Stomach (tissue), 19 donors: ENCODE data around the gene INVS. TPM values are rescaled to one million over a fixed set of nuclear protein-coding genes. Genes with fewer than 3 reads are reported as not detected.

Experiments used
- DNase-seq, 2 donors: peaks; one replicate each; pipeline versions ENCODE4 v3.0.0 to v3.0.0-alpha.2; 2013 to 2019
- H3K27ac ChIP-seq, 5 donors: fragments of 200-600 bp in 4 of 5; sonication (generic) in 4 of 5; one replicate each; pipeline ENCODE4 v1.5.1; 2013 to 2019; ENCODE audit warnings: mild to moderate bottlenecking in 1 of 5, moderate library complexity in 1 of 5
- H3K27me3 ChIP-seq, 3 donors: fragments of 200-600 bp; sonication (generic); one replicate each; pipeline ENCODE4 v1.5.1; 2017 to 2019; ENCODE audit warnings: mixed run types in 1 of 3
- H3K36me3 ChIP-seq, 4 donors: fragments of 200-600 bp; sonication (generic); 1 replicate in 3 of 4; 2 replicates in 1 of 4; pipeline ENCODE4 v1.5.1; 2016 to 2019
- H3K4me1 ChIP-seq, 4 donors: fragments of 200-600 bp; sonication (generic); one replicate each; pipeline ENCODE4 v1.5.1; 2016 to 2019
- H3K4me3 ChIP-seq, 4 donors: fragments of 200-600 bp; sonication (generic) in 3 of 4; one replicate each; pipeline ENCODE4 v1.5.1; 2016 to 2019; ENCODE audit warnings: mild to moderate bottlenecking in 1 of 4
- H3K9me3 ChIP-seq, 4 donors: fragments of 200-600 bp; sonication (generic); one replicate each; pipeline ENCODE4 v1.5.1; 2016 to 2019
- EP300 ChIP-seq: sonication (generic); formaldehyde crosslinking; IDR thresholded peaks from one replicate; pipeline ENCODE4 v1.6.1; 2017; ENCODE audit warnings: antibody characterized with exemption
- POLR2A ChIP-seq, 4 donors: fragments of 450-650 bp; IDR thresholded peaks; one replicate each; pipeline ENCODE4 v1.6.1; 2016; ENCODE audit warnings: antibody characterized with exemption in 4 of 4, control low read depth in 2 of 4, mild to moderate bottlenecking in 1 of 4, moderate library complexity in 1 of 4
- POLR2AphosphoS5 ChIP-seq, 3 donors: sonication (generic); formaldehyde crosslinking; IDR thresholded peaks; one replicate each; pipeline ENCODE4 v1.6.1; 2016; ENCODE audit warnings: antibody characterized with exemption in 3 of 3
- WGBS, 5 donors: extraction: QIAGEN DNeasy Blood & Tissue Kit in 3 of 5; methylation state at CpG; one replicate each; pipeline versions ENCODE4 v1.1.5 to v1.1.7; 2013 to 2018; 5-methylcytosine and 5-hydroxymethylcytosine counted together
- intact Hi-C: fragments of 100-400 bp; cut with DNase I; formaldehyde crosslinking; loops from one replicate; pipeline ENCODE4 v1.15.1; 2023; ENCODE audit warnings: low total_unique reads
- long read RNA-seq, 10 donors: transcript quantifications; one replicate each; lab custom pipeline, GENCODE V29; 2026
- polyA plus RNA-seq, 3 donors: library from polyadenylated mRNA; stranded (reverse); fragments of 200-250 nt; gene quantifications; one replicate each; pipeline ENCODE4 v1.2.3, GENCODE V29; 2013
- total RNA-seq, 5 donors: library from RNA; depleted of rRNA; stranded (reverse); fragments of >200 nt; gene quantifications; one replicate each; pipeline versions ENCODE4 v1.1.0 to v1.2.3, GENCODE V29; 2014 to 2016
- TF ChIP-seq, protein P1 (sequence below), 7 experiments: fragments of 450-650 bp in 4 of 7; fragments of 200-600 bp in 3 of 7; sonication (generic) in 3 of 7; IDR thresholded peaks; one replicate each; pipeline ENCODE4 v1.5.1; 2016 to 2019; ENCODE audit warnings: antibody characterized with exemption in 7 of 7, control low read depth in 2 of 7, mild to moderate bottlenecking in 1 of 7
- donor health status: healthy with polysubstance abuse.
- donor health status: Bipolar disorder and iron deficiency.
- donor health status: healthy.

Gene INVS, protein sequence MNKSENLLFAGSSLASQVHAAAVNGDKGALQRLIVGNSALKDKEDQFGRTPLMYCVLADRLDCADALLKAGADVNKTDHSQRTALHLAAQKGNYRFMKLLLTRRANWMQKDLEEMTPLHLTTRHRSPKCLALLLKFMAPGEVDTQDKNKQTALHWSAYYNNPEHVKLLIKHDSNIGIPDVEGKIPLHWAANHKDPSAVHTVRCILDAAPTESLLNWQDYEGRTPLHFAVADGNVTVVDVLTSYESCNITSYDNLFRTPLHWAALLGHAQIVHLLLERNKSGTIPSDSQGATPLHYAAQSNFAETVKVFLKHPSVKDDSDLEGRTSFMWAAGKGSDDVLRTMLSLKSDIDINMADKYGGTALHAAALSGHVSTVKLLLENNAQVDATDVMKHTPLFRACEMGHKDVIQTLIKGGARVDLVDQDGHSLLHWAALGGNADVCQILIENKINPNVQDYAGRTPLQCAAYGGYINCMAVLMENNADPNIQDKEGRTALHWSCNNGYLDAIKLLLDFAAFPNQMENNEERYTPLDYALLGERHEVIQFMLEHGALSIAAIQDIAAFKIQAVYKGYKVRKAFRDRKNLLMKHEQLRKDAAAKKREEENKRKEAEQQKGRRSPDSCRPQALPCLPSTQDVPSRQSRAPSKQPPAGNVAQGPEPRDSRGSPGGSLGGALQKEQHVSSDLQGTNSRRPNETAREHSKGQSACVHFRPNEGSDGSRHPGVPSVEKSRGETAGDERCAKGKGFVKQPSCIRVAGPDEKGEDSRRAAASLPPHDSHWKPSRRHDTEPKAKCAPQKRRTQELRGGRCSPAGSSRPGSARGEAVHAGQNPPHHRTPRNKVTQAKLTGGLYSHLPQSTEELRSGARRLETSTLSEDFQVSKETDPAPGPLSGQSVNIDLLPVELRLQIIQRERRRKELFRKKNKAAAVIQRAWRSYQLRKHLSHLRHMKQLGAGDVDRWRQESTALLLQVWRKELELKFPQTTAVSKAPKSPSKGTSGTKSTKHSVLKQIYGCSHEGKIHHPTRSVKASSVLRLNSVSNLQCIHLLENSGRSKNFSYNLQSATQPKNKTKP
- total RNA-seq (10 to 100 TPM; 12.2 to 54.5 (median 37.3) TPM), polyA plus RNA-seq (1 to 10 TPM; 3.1 to 4.7 (median 3.5) TPM)
- long read RNA-seq, donor 1, result 0 reads
- long read RNA-seq, donor 2, result 0 reads
- long read RNA-seq, donor 3, partial matches to known transcripts, result 7 of 8 reads
- long read RNA-seq, donor 3, other reads (novel, unspliced or antisense), result 0 of 8 reads
- long read RNA-seq, donor 4, result 0 reads
- long read RNA-seq, donor 5, partial matches to known transcripts, result 7 of 8 reads
- long read RNA-seq, donor 5, other reads (novel, unspliced or antisense), result 0 of 8 reads
- long read RNA-seq, donor 6, partial matches to known transcripts, result 0 of 1 reads
- long read RNA-seq, donor 6, other reads (novel, unspliced or antisense), result 0 of 1 reads
- long read RNA-seq, donor 7, result 0 reads
- long read RNA-seq, donor 8, result 0 reads
- long read RNA-seq, donor 9, partial matches to known transcripts, result 99 of 99 reads
- long read RNA-seq, donor 9, other reads (novel, unspliced or antisense), result 0 of 99 reads
- long read RNA-seq, donor 10, partial matches to known transcripts, result 0 of 1 reads
- long read RNA-seq, donor 10, other reads (novel, unspliced or antisense), result 0 of 1 reads

DNA sequence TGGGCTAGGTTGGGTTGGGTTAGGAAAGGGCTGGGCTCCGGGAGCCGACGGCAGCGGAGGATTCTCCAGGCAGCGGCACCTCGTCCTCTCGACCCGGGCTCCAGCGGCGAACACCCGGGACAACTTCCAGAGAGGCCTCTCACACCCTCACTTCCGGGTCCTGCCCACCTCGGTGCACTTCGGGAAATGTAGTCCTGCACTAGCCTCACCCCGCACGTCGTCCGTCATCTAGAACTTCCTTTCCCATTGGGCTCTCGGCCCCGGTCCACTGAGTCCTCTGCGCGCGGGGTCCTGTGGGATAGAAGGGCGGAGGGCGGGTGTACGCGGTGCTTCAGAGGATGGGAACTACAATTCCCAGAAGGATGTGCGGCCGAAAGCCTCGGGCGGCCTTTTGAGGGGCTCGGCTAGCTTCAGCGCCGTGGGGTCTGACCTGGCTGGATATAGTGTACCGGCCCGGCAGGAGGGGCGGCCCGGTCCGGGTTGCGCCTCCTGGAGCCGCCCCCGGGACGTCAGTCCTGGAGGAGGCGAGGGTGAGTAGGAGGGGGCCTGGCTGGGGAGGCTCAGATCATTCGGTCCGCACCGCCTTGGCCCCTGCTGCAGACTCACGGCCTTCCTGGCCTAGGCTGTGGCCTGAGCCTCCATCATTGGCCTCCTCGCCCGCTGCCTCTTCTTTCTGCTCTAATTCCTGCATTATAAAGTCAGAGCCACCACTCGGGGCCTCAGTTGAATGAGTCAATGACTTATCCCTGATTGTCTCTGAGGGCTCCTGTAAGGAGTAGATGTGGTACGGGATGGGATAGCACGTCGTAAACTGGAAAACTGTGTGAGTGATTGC, at the start of gene INVS, which contains the start of gene ERP44:
TSS of gene INVS (plus strand) at position 357 of the 835 bp plus-strand sequence. CDS start 5,279 bp downstream, outside the sequence.
TSS of gene ERP44 (minus strand) at position 114 of the 835 bp plus-strand sequence. CDS start 160 bp downstream, outside the sequence.
- peak within 1 kb of the TSS; percentile 88 to 98 (median 96) for H3K27ac ChIP-seq
- TF ChIP-seq, protein P1, sequence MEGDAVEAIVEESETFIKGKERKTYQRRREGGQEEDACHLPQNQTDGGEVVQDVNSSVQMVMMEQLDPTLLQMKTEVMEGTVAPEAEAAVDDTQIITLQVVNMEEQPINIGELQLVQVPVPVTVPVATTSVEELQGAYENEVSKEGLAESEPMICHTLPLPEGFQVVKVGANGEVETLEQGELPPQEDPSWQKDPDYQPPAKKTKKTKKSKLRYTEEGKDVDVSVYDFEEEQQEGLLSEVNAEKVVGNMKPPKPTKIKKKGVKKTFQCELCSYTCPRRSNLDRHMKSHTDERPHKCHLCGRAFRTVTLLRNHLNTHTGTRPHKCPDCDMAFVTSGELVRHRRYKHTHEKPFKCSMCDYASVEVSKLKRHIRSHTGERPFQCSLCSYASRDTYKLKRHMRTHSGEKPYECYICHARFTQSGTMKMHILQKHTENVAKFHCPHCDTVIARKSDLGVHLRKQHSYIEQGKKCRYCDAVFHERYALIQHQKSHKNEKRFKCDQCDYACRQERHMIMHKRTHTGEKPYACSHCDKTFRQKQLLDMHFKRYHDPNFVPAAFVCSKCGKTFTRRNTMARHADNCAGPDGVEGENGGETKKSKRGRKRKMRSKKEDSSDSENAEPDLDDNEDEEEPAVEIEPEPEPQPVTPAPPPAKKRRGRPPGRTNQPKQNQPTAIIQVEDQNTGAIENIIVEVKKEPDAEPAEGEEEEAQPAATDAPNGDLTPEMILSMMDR (IDR thresholded peaks at IDR 0.05), result no peak
- TF ChIP-seq POLR2A (IDR thresholded peaks at IDR 0.05) (peak in 2 of 4 donors; percentile 40 to 80), POLR2AphosphoS5 (IDR thresholded peaks at IDR 0.05) (peak; percentile 75 to 97 (median 87))
- peaks cover 0 to 21% (median 12%) of the 10 kb centered on the region in 4 donors for H3K36me3 ChIP-seq
- peak within 1 kb of the TSS; percentile 67 to 98 (median 96) for H3K4me3 ChIP-seq
- H3K4me1 ChIP-seq, result peaks cover 30 to 49% (median 43%) of the 10 kb centered on the region in 4 donors
- intact Hi-C loops, result no loop called here
- peak; percentile 99 to 100 for DNase-seq
- no peaks in the 10 kb centered on the region for H3K27me3 ChIP-seq
- 0 to 1% (median 0%) methylated on average over 27 to 54 of the region's 54 CpGs for WGBS, 5 donors
- no peaks in the 10 kb centered on the region for H3K9me3 ChIP-seq

DNA sequence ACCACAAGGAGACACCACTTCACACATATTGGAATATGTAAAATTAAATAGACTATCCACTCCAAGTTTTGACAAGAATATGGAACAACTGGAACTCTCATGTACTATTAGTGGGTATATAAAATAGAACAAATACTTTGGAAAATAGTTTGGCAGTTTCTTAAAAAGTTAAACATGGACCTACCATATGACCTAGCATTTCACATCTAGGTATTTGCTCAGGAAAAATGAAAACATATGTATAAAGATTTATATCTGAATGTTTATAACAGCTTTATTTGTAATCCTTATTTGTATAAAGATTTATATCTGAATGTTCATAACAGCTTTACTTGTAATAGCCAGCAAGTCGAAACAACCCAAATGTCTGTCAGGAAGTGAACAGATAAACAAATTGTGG, 49.5 kb upstream of the INVS start:
- WGBS, 5 donors, result 20 to 46% (median 31%) methylated on average over 1 of the region's 1 CpG
- Histone ChIP-seq H3K36me3 (peaks cover 0 to 40% (median 22%) of the 10 kb centered on the region in 4 donors), H3K4me3 (no peak overlapping the region), H3K9me3 (no peaks in the 10 kb centered on the region), H3K4me1 (peaks cover 0 to 16% (median 4%) of the 10 kb centered on the region in 4 donors), H3K27ac (no peak overlapping the region), H3K27me3 (no peaks in the 10 kb centered on the region)
- no peak for TF ChIP-seq POLR2AphosphoS5 (IDR thresholded peaks at IDR 0.05)
- no peak for DNase-seq
- intact Hi-C loops, result no loop called here

DNA sequence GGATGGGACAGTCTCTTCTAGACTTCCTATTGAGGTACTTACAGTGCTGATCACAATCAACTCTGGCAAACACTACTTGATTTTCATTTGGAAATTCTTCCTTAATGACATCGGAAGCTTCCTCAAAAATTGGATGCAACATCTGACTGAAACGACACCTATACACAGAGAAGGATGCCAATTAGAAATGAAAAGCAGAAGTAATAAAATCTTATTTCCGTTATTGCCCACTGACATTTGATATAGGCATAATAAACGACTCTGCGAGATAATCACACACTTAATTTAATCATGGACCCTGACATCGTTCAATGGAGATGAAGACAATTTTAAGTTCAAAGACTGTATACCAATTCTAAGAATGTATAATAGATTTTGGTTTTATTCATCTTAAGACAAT, 46.7 kb upstream of the INVS start:
- Histone ChIP-seq H3K9me3 (no peaks in the 10 kb centered on the region), H3K27me3 (no peaks in the 10 kb centered on the region), H3K4me1 (peaks cover 0 to 27% (median 4%) of the 10 kb centered on the region in 4 donors), H3K36me3 (peaks cover 0 to 41% (median 32%) of the 10 kb centered on the region in 4 donors), H3K27ac (no peak overlapping the region), H3K4me3 (no peak overlapping the region)
- WGBS, 5 donors, result 71 to 89% (median 82%) methylated on average over 6 of the region's 6 CpGs
- TF ChIP-seq, protein P1 (IDR thresholded peaks at IDR 0.05), result no peak
- TF ChIP-seq EP300 (no peak), POLR2AphosphoS5 (IDR thresholded peaks at IDR 0.05) (no peak), POLR2A (IDR thresholded peaks at IDR 0.05) (no peak)
- intact Hi-C loops, result no loop called here
- no peak for DNase-seq
